ENCODE measurements around the gene FCMR.

FCMR gene

GRCh38 chr1:206893380-206893779 is 28.4 kb downstream of the FCMR start:
- no peak overlapping the region for H3K27ac ChIP-seq
- H3K9me3 ChIP-seq, result no peaks in the 10 kb centered on the region
- H3K27me3 ChIP-seq, result peaks cover 33% of the 10 kb centered on the region
- no peaks in the 10 kb centered on the region for H3K36me3 ChIP-seq
- no peak overlapping the region for H3K4me3 ChIP-seq (ENCODE audit: low read depth in 1 of 2, low read length in 1 of 2)
- no peak for TF ChIP-seq CTCF (IDR thresholded peaks at IDR 0.05)
- no peaks in the 10 kb centered on the region for H3K4me1 ChIP-seq (ENCODE audit: control insufficient read depth in 1 of 2, insufficient read depth in 1 of 2, low read depth in 1 of 2, low read length in 1 of 2)

GRCh38 chr1:206892351-206892984 is 29.3 kb downstream of the FCMR start:
- Histone ChIP-seq H3K9me3 (no peaks in the 10 kb centered on the region), H3K4me1 (ENCODE audit: control insufficient read depth in 1 of 2, insufficient read depth in 1 of 2, low read depth in 1 of 2, low read length in 1 of 2) (no peaks in the 10 kb centered on the region), H3K36me3 (no peaks in the 10 kb centered on the region), H3K27ac (no peak overlapping the region), H3K27me3 (peaks cover 33% of the 10 kb centered on the region), H3K4me3 (ENCODE audit: low read depth in 1 of 2, low read length in 1 of 2) (no peak overlapping the region)
- no peak for TF ChIP-seq CTCF (IDR thresholded peaks at IDR 0.05)

GRCh38 chr1:206891412-206891811 is 30.3 kb downstream of the FCMR start:
- H3K4me1 ChIP-seq (ENCODE audit: control insufficient read depth in 1 of 2, insufficient read depth in 1 of 2, low read depth in 1 of 2, low read length in 1 of 2), result no peaks in the 10 kb centered on the region
- no peak for TF ChIP-seq CTCF (IDR thresholded peaks at IDR 0.05)
- H3K27me3 ChIP-seq, result peaks cover 42% of the 10 kb centered on the region
- H3K27ac ChIP-seq, result no peak overlapping the region
- H3K36me3 ChIP-seq, result no peaks in the 10 kb centered on the region
- H3K9me3 ChIP-seq, result no peaks in the 10 kb centered on the region
- no peak overlapping the region for H3K4me3 ChIP-seq (ENCODE audit: low read depth in 1 of 2, low read length in 1 of 2)

GRCh38 chr1:206890125-206891060 is 31.3 kb downstream of the FCMR start:
- Histone ChIP-seq H3K4me3 (ENCODE audit: low read depth in 1 of 2, low read length in 1 of 2) (no peak overlapping the region), H3K36me3 (no peaks in the 10 kb centered on the region), H3K27ac (no peak overlapping the region), H3K4me1 (ENCODE audit: control insufficient read depth in 1 of 2, insufficient read depth in 1 of 2, low read depth in 1 of 2, low read length in 1 of 2) (no peaks in the 10 kb centered on the region), H3K9me3 (no peaks in the 10 kb centered on the region), H3K27me3 (peaks cover 44% of the 10 kb centered on the region)
- TF ChIP-seq CTCF (IDR thresholded peaks at IDR 0.05), result no peak

GRCh38 chr1:206887701-206888100 is 34.0 kb downstream of the FCMR start:
- Histone ChIP-seq H3K4me1 (ENCODE audit: control insufficient read depth in 1 of 2, insufficient read depth in 1 of 2, low read depth in 1 of 2, low read length in 1 of 2) (no peaks in the 10 kb centered on the region), H3K27ac (no peak overlapping the region), H3K4me3 (ENCODE audit: low read depth in 1 of 2, low read length in 1 of 2) (no peak overlapping the region), H3K36me3 (no peaks in the 10 kb centered on the region), H3K9me3 (no peaks in the 10 kb centered on the region), H3K27me3 (peaks cover 50% of the 10 kb centered on the region)
- TF ChIP-seq CTCF (IDR thresholded peaks at IDR 0.05), result no peak

Measured in neutrophil (primary cell).